GM13977 (cell line): ENCODE measurements around the gene P2RY11.

Source experiments
- DNase-seq: peaks from one replicate; pipeline ENCODE4 v3.0.0; 2012; ENCODE audit warnings: low spot score
- in situ Hi-C: fragments of 300-500 bp; cut with MboI; formaldehyde crosslinking; loops from one replicate; pipeline ENCODE4 v1.12.0; 2022; ENCODE audit warnings: low sequenced_read_pairs, low pct_unique_long_range_greater_than_20kb, mixed read lengths, inconsistent platforms; ENCODE audit not compliant: unreplicated experiment
- TF ChIP-seq, protein P1 (sequence below): IDR thresholded peaks from 2 replicates; pipeline ENCODE4 v1.5.1; 2012; ENCODE audit warnings: mild to moderate bottlenecking, control low read depth; ENCODE audit not compliant: insufficient read depth; ENCODE audit errors: extremely low read depth, missing control alignments

The P2RY11 gene

DNA sequence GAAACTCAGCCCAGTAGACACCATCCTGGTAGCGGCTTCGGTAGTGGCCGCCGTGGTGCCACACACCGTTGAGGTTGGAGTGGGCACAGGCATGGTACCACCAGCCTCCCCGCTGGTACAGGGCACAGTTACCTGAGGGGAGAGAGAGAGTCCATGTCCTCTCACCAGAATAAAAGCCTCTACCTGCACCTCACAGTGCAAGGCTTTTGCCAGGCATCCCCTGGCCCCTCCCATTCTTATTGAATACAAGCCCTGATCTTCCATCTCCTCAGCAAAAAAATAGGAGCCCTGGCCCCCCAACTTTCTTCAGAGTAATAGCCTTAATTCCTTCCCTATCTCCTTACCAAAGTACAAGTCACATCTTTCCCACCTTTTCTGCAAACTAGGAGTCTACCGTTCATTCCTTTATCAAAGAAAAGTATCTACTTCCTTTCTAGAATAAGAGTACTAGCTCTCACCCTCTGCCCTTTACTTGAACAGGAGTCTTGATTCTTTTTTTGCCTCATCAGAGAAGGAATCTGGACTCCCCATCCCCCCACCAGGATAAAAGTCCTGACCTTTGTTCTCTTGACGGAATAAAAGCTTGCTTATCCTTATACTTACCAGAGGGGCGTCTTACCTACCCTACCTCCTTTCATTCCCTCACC, 18.7 kb upstream of the P2RY11 start:
- TF ChIP-seq, protein P1, sequence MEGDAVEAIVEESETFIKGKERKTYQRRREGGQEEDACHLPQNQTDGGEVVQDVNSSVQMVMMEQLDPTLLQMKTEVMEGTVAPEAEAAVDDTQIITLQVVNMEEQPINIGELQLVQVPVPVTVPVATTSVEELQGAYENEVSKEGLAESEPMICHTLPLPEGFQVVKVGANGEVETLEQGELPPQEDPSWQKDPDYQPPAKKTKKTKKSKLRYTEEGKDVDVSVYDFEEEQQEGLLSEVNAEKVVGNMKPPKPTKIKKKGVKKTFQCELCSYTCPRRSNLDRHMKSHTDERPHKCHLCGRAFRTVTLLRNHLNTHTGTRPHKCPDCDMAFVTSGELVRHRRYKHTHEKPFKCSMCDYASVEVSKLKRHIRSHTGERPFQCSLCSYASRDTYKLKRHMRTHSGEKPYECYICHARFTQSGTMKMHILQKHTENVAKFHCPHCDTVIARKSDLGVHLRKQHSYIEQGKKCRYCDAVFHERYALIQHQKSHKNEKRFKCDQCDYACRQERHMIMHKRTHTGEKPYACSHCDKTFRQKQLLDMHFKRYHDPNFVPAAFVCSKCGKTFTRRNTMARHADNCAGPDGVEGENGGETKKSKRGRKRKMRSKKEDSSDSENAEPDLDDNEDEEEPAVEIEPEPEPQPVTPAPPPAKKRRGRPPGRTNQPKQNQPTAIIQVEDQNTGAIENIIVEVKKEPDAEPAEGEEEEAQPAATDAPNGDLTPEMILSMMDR: no peak
- no peak for DNase-seq
- in situ Hi-C loops: no loop called here

DNA sequence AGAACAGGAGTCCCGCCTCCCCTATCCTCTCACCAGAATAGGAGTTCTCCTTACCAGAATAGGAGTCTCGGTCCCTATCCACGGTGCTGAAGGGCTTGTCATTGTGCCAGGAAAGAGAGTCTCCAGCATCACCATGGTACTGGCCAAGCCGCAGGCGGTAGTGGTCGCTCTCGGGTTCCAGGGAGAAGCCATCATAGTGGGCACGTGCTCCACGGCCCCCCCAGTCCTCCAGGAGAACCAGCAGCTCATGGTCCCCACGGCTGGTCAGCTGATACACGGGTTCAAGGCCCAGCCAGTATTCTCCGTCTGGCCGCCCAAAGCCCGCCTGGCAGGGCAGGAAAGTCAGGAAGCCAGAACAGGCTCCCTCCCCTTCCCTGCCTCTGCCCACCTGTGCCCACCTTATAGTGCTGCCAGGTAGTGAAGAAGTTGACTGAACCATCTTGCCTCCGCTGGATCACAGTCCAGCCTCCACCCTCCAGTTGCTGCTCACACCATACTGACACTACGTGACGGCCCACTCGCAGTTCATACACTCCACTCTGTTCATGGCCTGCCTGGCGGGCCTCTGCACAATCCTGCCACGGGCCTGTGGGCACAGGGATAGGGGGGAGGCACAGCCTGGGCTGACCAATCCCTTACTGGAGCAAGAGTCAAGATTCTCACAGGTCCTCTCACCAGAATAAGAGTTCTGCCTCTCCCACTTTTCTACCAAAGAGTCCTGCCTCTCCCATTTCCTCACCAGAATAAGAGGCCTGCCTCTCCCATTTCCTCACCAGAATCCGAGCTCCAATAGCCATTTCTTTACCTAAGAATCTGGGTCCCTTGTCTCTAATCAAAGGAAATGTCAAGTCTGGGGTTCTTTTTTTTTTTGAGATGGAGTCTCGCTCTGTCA, 18.0 kb upstream of the P2RY11 start:
- DNase-seq: no peak
- in situ Hi-C loops: no loop called here
- TF ChIP-seq, protein P1: no peak

DNA sequence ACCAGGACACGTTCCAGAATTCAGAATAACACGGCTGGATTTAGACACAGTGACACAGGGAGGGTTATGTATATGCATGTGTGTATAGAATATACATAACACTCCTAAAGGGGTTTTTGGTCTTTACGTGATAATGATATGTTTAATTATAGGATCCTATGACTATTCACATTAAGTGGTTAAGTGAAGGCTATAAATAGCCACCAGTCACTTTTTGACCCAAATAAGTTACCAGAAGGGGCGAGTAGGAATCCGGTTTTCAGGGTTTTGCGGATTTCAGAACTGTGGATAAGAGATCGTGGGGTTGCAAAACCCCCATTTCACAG, 15.9 kb upstream of the P2RY11 start:
- in situ Hi-C loops: no loop called here
- TF ChIP-seq, protein P1: no peak
- no peak for DNase-seq

DNA sequence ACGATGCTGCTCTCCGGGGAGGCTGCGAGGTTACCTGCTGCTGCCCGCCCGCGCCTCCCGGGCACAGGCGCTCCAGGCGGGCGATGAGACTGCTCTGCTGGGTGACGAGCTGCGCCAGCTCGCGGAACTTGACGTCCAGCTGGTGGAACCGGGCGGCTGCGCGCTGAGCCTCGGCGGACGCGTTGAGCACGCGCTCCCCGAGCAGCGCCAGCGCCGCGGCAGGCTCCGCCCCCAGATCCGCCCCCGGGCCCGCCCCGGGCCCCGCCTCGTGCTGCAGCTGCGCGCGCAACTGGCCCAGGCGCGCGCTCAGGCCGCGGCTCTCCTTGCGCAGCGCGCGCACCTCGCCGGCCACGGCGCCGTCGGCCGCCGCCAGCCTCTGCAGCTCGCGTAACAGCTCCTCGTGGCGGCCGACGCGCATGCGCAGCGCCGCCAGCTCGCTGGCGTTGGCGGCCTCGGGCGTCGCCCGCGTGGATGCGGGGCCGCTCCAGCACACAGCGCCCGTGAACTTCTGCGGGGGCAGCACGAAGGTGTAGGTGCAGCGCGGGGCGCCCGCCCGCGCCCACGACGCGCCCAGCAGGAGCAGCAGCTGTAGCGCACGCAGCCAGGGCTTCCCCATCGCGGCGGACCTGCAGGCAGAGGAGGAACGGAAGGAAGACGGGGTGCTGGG, 15.4 kb upstream of the P2RY11 start:
- TF ChIP-seq, protein P1: no peak
- in situ Hi-C loops: no loop called here
- DNase-seq: peak; percentile 99

DNA sequence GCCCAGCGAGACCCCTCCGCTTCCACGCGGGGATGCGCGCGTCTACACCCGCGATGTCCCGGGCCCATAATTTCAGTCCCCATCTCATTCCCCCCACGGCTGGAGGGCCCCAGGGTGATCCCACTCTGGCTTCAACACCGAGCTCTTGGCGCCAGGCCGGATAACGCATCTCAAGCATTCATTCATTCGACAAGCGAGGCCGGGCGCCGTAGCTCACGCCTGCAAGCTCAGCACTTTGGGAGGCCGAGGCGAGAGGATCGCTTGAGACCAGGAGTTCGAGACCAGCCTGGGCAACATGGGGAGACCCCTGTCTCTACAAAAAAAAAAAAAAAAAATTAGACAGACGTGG, 14.9 kb upstream of the P2RY11 start:
- no peak for DNase-seq

DNA sequence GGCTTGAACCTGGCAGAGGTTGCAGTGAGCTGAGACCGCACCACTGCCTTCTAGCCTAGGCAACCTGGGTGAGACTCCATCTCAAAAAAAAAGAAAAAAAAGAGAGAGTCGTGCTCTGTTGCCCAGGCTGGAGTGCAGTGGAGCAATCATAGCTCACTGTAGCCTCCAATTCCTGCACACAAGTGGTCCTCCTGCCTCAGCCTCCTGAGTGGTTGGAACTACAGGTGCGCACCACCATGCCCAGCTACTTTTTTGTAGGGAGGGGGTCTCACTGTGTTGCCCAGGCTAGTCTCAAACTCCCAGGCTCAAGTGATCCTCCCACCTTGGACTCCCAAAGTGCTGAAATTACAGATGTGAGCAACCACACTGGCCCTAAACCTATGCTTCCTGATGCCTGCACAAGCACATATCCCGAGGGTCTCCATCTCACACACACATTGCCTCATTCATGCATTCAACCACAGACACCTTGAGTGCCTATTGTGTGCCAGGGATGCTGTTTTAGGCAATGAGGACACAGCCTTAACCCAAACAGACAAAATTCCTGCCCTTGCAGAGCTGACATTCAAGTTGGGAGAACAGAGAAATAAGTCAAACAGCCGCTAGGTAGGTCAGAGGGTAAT, 11.2 kb upstream of the P2RY11 start:
- no peak for DNase-seq
- in situ Hi-C loops: no loop called here
- TF ChIP-seq, protein P1: no peak

More for the DNA sequence above, 14.9 kb upstream of the P2RY11 start:
- TF ChIP-seq, protein P1: no peak
- in situ Hi-C loops: no loop called here
